KOPT-K1 (cell line): ENCODE measurements around the gene SLC2A5.
"Not testable (repeated sequence)": the region's sequence is repeated elsewhere in the genome, so short reads cannot be mapped to it uniquely, and the experiment has no call there.

Experiments
- H3K27ac ChIP-seq: fragments of 200-600 bp; sonication (generic); 2 replicates; pipeline ENCODE4 v1.5.1; 2016; ENCODE audit warnings: antibody characterized with exemption, mild to moderate bottlenecking, low read depth, low read length; ENCODE audit not compliant: poor library complexity, severe bottlenecking
- H3K36me3 ChIP-seq: fragments of 200-600 bp; sonication (generic); 2 replicates; pipeline ENCODE4 v1.5.1; 2017; ENCODE audit warnings: antibody characterized with exemption, mild to moderate bottlenecking, low read length, moderate library complexity; ENCODE audit not compliant: insufficient read depth
- H3K9me3 ChIP-seq: fragments of 200-600 bp; sonication (generic); 2 replicates; pipeline ENCODE4 v1.5.1; 2017; ENCODE audit warnings: antibody characterized with exemption, low read length, mild to moderate bottlenecking; ENCODE audit not compliant: insufficient read depth, poor library complexity, severe bottlenecking

SLC2A5 gene

GRCh38 chr1:9019896-9020295, 49.5 kb downstream of the SLC2A5 start:
- Histone ChIP-seq H3K27ac (no peak overlapping the region), H3K36me3 (no peaks in the 10 kb centered on the region), H3K9me3 (no peaks in the 10 kb centered on the region)

GRCh38 chr1:9018333-9018732, 51.1 kb downstream of the SLC2A5 start:
- Histone ChIP-seq H3K9me3 (no peaks in the 10 kb centered on the region), H3K36me3 (no peaks in the 10 kb centered on the region), H3K27ac (no peak overlapping the region)

- Histone ChIP-seq H3K27ac (no peak overlapping the region), H3K9me3 (no peaks in the 10 kb centered on the region)
Measured at GRCh38 chr1:9016455-9016854, 53.0 kb downstream of the SLC2A5 start.

GRCh38 chr1:9014475-9015375, 54.7 kb downstream of the SLC2A5 start:
- Histone ChIP-seq H3K27ac (no peak overlapping the region), H3K36me3 (no peaks in the 10 kb centered on the region), H3K9me3 (no peaks in the 10 kb centered on the region)

More at GRCh38 chr1:9016455-9016854, 53.0 kb downstream of the SLC2A5 start:
- no peaks in the 10 kb centered on the region for H3K36me3 ChIP-seq

- Histone ChIP-seq H3K27ac (no peak overlapping the region), H3K36me3 (no peaks in the 10 kb centered on the region), H3K9me3 (no peaks in the 10 kb centered on the region)
Measured at GRCh38 chr1:9013819-9014218, 55.6 kb downstream of the SLC2A5 start.

GRCh38 chr1:9010781-9011323, 58.6 kb downstream of the SLC2A5 start:
- H3K36me3 ChIP-seq, result no peaks in the 10 kb centered on the region
- no peak overlapping the region for H3K27ac ChIP-seq
- no peaks in the 10 kb centered on the region for H3K9me3 ChIP-seq

GRCh38 chr1:9009438-9010370, 59.7 kb downstream of the SLC2A5 start:
- Histone ChIP-seq H3K9me3 (no peaks in the 10 kb centered on the region), H3K36me3 (no peaks in the 10 kb centered on the region), H3K27ac (no peak overlapping the region)

- Histone ChIP-seq H3K36me3 (no peaks in the 10 kb centered on the region), H3K27ac (no peak overlapping the region), H3K9me3 (no peaks in the 10 kb centered on the region)
Measured at GRCh38 chr1:9008236-9008635, 61.2 kb downstream of the SLC2A5 start.

GRCh38 chr1:9006956-9007615, 62.3 kb downstream of the SLC2A5 start:
- H3K36me3 ChIP-seq, result no peaks in the 10 kb centered on the region
- H3K27ac ChIP-seq, result no peak overlapping the region
- no peaks in the 10 kb centered on the region for H3K9me3 ChIP-seq

- H3K9me3 ChIP-seq, result no peaks in the 10 kb centered on the region
- H3K27ac ChIP-seq, result no peak overlapping the region
- no peaks in the 10 kb centered on the region for H3K36me3 ChIP-seq
Measured at GRCh38 chr1:9005395-9005708, 64.1 kb downstream of the SLC2A5 start.

- no peaks in the 10 kb centered on the region for H3K9me3 ChIP-seq
- peak overlapping the region; percentile 27 for H3K27ac ChIP-seq
- no peaks in the 10 kb centered on the region for H3K36me3 ChIP-seq
Measured at GRCh38 chr1:9004700-9005394, 64.6 kb downstream of the SLC2A5 start.

GRCh38 chr1:9004031-9004699, 65.3 kb downstream of the SLC2A5 start:
- peak overlapping the region; percentile 27 for H3K27ac ChIP-seq
- H3K9me3 ChIP-seq, result no peaks in the 10 kb centered on the region
- no peaks in the 10 kb centered on the region for H3K36me3 ChIP-seq

GRCh38 chr1:9002215-9002560, 67.2 kb downstream of the SLC2A5 start:
- H3K27ac ChIP-seq, result not testable (repeated sequence)

More at GRCh38 chr1:9002215-9002560, 67.2 kb downstream of the SLC2A5 start:
- H3K9me3 ChIP-seq, H3K36me3 ChIP-seq: not testable (repeated sequence)
